HEK293 (cell line): ENCODE results near the gene CHRM3.

Experiments used
- CTCF ChIP-seq: fragments of 450-650 bp; formaldehyde crosslinking; IDR thresholded peaks from 2 replicates; pipeline ENCODE4 v1.5.1; 2016; ENCODE audit warnings: missing biosample characterization, missing genetic modification characterization
- SP2 ChIP-seq: fragments of 450-650 bp; formaldehyde crosslinking; IDR thresholded peaks from 2 replicates; pipeline ENCODE4 v1.5.1; 2016; ENCODE audit warnings: missing biosample characterization, missing genetic modification characterization
- YY1 ChIP-seq: fragments of 450-650 bp; formaldehyde crosslinking; IDR thresholded peaks from 2 replicates; pipeline ENCODE4 v1.5.1; 2018; ENCODE audit warnings: missing biosample characterization, missing genetic modification characterization
- ZFP3 ChIP-seq: fragments of 450-650 bp; formaldehyde crosslinking; IDR thresholded peaks from 2 replicates; pipeline ENCODE4 v1.5.1; 2016; ENCODE audit warnings: low read depth, missing biosample characterization, missing genetic modification characterization
- ZNF157 ChIP-seq: fragments of 450-650 bp; formaldehyde crosslinking; IDR thresholded peaks from 2 replicates; pipeline ENCODE4 v1.5.1; 2016; ENCODE audit warnings: missing biosample characterization, missing genetic modification characterization
- ZNF16 ChIP-seq: fragments of 450-650 bp; formaldehyde crosslinking; IDR thresholded peaks from 2 replicates; pipeline ENCODE4 v1.5.1; 2016; ENCODE audit warnings: low read depth, missing biosample characterization, missing genetic modification characterization
- ZNF23 ChIP-seq: fragments of 450-650 bp; formaldehyde crosslinking; IDR thresholded peaks from 2 replicates; pipeline ENCODE4 v1.5.1; 2016; ENCODE audit warnings: missing biosample characterization, missing genetic modification characterization, borderline replicate concordance
- ZNF24 ChIP-seq: fragments of 450-650 bp; formaldehyde crosslinking; IDR thresholded peaks from 2 replicates; pipeline ENCODE4 v1.5.1; 2016; ENCODE audit warnings: missing biosample characterization, missing genetic modification characterization
- ZNF48 ChIP-seq: fragments of 450-650 bp; formaldehyde crosslinking; IDR thresholded peaks from 2 replicates; pipeline ENCODE4 v1.5.1; 2016; ENCODE audit warnings: missing biosample characterization, missing genetic modification characterization
- ZNF513 ChIP-seq: fragments of 450-650 bp; IDR thresholded peaks from 2 replicates; pipeline ENCODE4 v1.5.1; 2018; ENCODE audit warnings: missing biosample characterization, missing genetic modification characterization
- ZNF610 ChIP-seq: fragments of 450-650 bp; formaldehyde crosslinking; IDR thresholded peaks from 2 replicates; pipeline ENCODE4 v1.5.1; 2016; ENCODE audit warnings: missing biosample characterization, missing genetic modification characterization, borderline replicate concordance

DNA sequence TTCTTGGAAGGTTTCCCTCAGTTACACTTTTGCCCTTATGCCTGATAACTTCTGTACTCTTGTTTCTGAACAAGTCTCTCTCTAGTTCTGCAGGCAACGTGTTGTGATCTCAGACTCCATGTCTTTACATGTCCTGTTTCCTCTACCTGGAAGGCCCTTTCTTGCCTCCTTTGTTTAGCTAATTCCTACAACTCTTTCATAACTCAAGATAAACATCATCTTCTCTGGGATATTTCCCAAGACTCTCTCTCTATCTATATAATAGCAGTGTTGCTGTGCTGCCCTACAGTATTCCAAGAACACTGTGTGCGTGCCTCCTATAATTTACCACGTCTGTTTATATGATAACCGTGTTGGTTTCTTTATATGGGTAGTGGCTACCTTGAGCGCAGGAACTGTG is 47.8 kb downstream of the CHRM3 start:
- TF ChIP-seq CTCF (tag by site-specific recombination) (no peak), ZNF23 (no peak), ZNF513 (tag by site-specific recombination) (no peak), SP2 (no peak), ZNF157 (no peak), ZFP3 (tag by site-specific recombination) (no peak), ZNF16 (no peak), ZNF24 (tag by site-specific recombination) (no peak), YY1 (tag by site-specific recombination) (no peak), ZNF48 (no peak), ZNF610 (tag by site-specific recombination) (no peak)
